ENCODE data around the gene MAN1B1. TPM values are rescaled to one million over a fixed set of nuclear protein-coding genes. Genes with fewer than 3 reads are reported as not detected.

MAN1B1 gene
- total and polyA plus RNA-seq, 2 of the 8 experiments (the other 6 are each of a cell fraction or from before 2014, with no cell fraction given) = 33.7 to 36.3 TPM

DNA sequence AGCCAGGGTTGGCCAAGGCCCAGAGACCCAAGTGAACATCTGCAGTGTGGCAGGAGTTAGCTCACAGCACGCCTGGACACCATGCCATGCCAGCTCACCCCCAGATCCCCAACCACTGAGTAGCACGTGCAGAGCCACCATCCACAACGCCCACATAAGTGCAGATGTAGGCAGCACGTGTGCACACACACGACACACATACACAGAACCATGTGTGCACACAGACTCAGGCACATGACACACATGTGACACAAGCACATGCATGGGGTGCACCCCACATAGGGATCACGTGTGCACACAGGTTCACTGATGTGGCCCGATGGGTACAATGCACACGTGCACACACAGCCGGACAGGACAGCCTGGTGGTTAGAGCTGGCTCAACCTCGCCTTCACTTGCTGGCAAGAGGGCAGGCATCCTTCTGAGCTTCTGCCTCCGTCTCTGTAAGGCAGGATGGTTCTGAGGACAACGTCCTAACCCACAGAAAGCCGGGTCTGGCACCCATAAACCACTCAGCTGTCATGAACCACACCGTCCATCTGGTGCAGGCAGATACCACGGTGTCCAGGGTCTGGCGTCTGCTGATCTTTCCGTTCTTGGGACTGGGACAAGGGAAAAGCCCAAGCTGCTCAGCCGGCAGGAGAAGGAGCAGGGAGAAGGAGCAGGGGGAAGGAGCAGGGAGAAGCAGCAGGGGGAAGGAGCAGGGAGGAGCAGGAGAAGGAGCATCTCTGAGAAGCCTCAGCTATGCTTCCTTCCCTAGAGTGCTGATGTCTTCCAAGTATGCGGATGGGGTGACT is 71.0 kb downstream of the MAN1B1 start:
- Histone ChIP-seq H3K4ac (replicated peaks; ENCODE audit: insufficient read length, low read depth, low read length) (no peak overlapping the region), H2AK5ac (ENCODE audit: low read depth, low read length) (peak overlapping the region; percentile 54; the same call in 1 of the 2 replicates), H4K8ac (ENCODE audit: extremely low read depth, insufficient read depth, low read length) (no peak overlapping the region; the same call in 1 of the 2 replicates), H2BK15ac (ENCODE audit: low read length) (0 out of 2 replicates have a peak overlapping the region, but pooled peaks have one; percentile 5), H3K4me2 (ENCODE audit: insufficient read depth in 1 of 2, low read depth in 2 of 2, low read length in 2 of 2) (peak overlapping the region in 1 of 2 experiments; percentile 78; a peak in 1 of 4 replicates), H2AFZ (ENCODE audit: low read length) (no peak overlapping the region), H3K14ac (ENCODE audit: insufficient read length) (no peak overlapping the region), H2BK5ac (ENCODE audit: low read depth, low read length) (no peak overlapping the region; the same call in 1 of the 2 replicates), H3K79me1 (ENCODE audit: low read depth, low read length) (no peaks in the 10 kb centered on the region), H2BK12ac (ENCODE audit: low read depth, low read length) (peak overlapping the region; percentile 68; the same call in 1 of the 2 replicates), H2BK20ac (ENCODE audit: low read length) (no peak overlapping the region), H3K4me3 (ENCODE audit: extremely low read depth in 1 of 4, insufficient read depth in 2 of 4, low read depth in 3 of 4, low read length in 4 of 4) (no peak overlapping the region), H3K23me2 (ENCODE audit: low read depth, low read length) (peaks cover 12% of the 10 kb centered on the region), H3K9ac (replicated peaks in 1 of 4; ENCODE audit: extremely low read depth in 1 of 4, low read depth in 3 of 4, low read length in 3 of 4) (no peak overlapping the region), H2BK120ac (replicated peaks; ENCODE audit: low read depth, low read length) (no peak overlapping the region), H4K20me1 (replicated peaks in 1 of 2; ENCODE audit: control insufficient read depth in 1 of 2, insufficient read depth in 2 of 2, low read length in 2 of 2) (peaks cover 0 to 26% of the 10 kb centered on the region in 2 experiments), H3K79me2 (ENCODE audit: control insufficient read depth in 1 of 2, insufficient read depth in 2 of 2, low read length in 2 of 2) (no peaks in the 10 kb centered on the region; a peak in 1 of 4 replicates), H3K4me1 (replicated peaks in 1 of 4; ENCODE audit: control insufficient read depth in 3 of 4, insufficient read depth in 4 of 4, low read length in 3 of 4) (peaks cover 0 to 11% (median 10%) of the 10 kb centered on the region in 4 experiments; a peak in 5 of 7 replicates), H3K36me3 (ENCODE audit: control insufficient read depth in 2 of 4, insufficient read depth in 4 of 4, low read length in 3 of 4) (no peaks in the 10 kb centered on the region; a peak in 1 of 8 replicates), H3K18ac (ENCODE audit: extremely low read depth, low read length) (no peak overlapping the region), H3K56ac (replicated peaks; ENCODE audit: insufficient read length, low read depth, low read length) (no peak overlapping the region), H4K5ac (ENCODE audit: insufficient read length, low read depth, low read length) (no peak overlapping the region), H3K9me3 (ENCODE audit: insufficient read depth in 2 of 2, low read depth in 1 of 2, low read length in 1 of 2) (peaks cover 0 to 5% of the 10 kb centered on the region in 2 experiments; a peak in 2 of 4 replicates), H4K91ac (replicated peaks; ENCODE audit: insufficient read length, low read length) (peak overlapping the region; percentile 65), H3K23ac (ENCODE audit: insufficient read length) (no peak overlapping the region), H3K27ac (ENCODE audit: low read depth, low read length) (no peak overlapping the region), H3K27me3 (replicated peaks in 1 of 4; ENCODE audit: control insufficient read depth in 3 of 4, extremely low read depth in 1 of 4, insufficient read depth in 3 of 4, low read length in 3 of 4) (peaks cover 42 to 79% (median 76%) of the 10 kb centered on the region in 4 experiments)
- no peak for DNase-seq (ENCODE audit: low read depth in 1 of 2, low spot score in 2 of 2)
- TF ChIP-seq GABPA (IDR thresholded peaks at IDR 0.05; ENCODE audit: borderline replicate concordance, insufficient read depth, low read length) (no peak), KDM5A (IDR thresholded peaks at IDR 0.05; ENCODE audit: low read length) (no peak), CEBPB (IDR thresholded peaks at IDR 0.05; ENCODE audit: low read depth, low read length) (no peak), GTF2F1 (IDR thresholded peaks at IDR 0.05; ENCODE audit: borderline replicate concordance, low read depth, low read length) (no peak), CBX8 (IDR thresholded peaks at IDR 0.05; ENCODE audit: borderline replicate concordance, low read depth, low read length) (no peak), RFX5 (IDR thresholded peaks at IDR 0.05; ENCODE audit: borderline replicate concordance, low read depth, low read length) (no peak)
- WGBS, 2 experiments (ENCODE audit: extremely low coverage in 1 of 2, insufficient coverage in 1 of 2, insufficient read length in 1 of 2, insufficient replicate concordance in 2 of 2, low coverage in 1 of 2, low lambda C conversion rate in 2 of 2, missing lambda C conversion rate in 1 of 2) = 82% methylated on average over 15 of the region's 19 CpGs; no CpG with 5 or more reads in 1 of the 2 experiments
- ChIA-PET POLR2A (ENCODE audit: partially characterized antibody) (interaction anchor here (0.9 to 2.9 kb wide), 3 partner anchors 11 to 30 kb away, joined by 3 to 7 read pairs (median 3); partner anchors contain the start of genes ANAPC2 and LRRC26), CTCF (ENCODE audit: partially characterized antibody) (interaction anchor here (0.7 to 1.6 kb wide), 8 partner anchors 10 to 129 kb away, joined by 3 to 6 read pairs (median 4); no protein-coding TSS in a partner anchor)
- FAIRE-seq = no peak
